Ascending aorta (tissue), 2 donors: ENCODE results near the gene CACNA2D3. TPM values are rescaled to one million over a fixed set of nuclear protein-coding genes. Genes with fewer than 3 reads are reported as not detected.

Source experiments
- DNase-seq, 2 donors: peaks; one replicate each; pipeline ENCODE4 v3.0.0-alpha.2; 2019; ENCODE audit warnings: low spot score in 2 of 2
- H3K27ac ChIP-seq, 2 donors: fragments of 200-600 bp; sonication (generic); one replicate each; pipeline ENCODE4 v1.5.1; 2016 to 2017; ENCODE audit warnings: mild to moderate bottlenecking in 1 of 2
- H3K27me3 ChIP-seq: fragments of 200-600 bp; sonication (generic); one replicate; pipeline ENCODE4 v1.5.1; 2017
- H3K36me3 ChIP-seq, 2 donors: fragments of 200-600 bp; sonication (generic); one replicate each; pipeline ENCODE4 v1.5.1; 2016
- H3K4me1 ChIP-seq, 2 donors: fragments of 200-600 bp; sonication (generic); one replicate each; pipeline ENCODE4 v1.5.1; 2016 to 2017; ENCODE audit warnings: mild to moderate bottlenecking in 1 of 2
- H3K4me3 ChIP-seq, 2 donors: fragments of 200-600 bp; sonication (generic); one replicate each; pipeline ENCODE4 v1.5.1; 2016 to 2017; ENCODE audit warnings: mild to moderate bottlenecking in 1 of 2
- H3K9me3 ChIP-seq, 2 donors: fragments of 200-600 bp; sonication (generic); one replicate each; pipeline ENCODE4 v1.5.1; 2016
- CTCF ChIP-seq, 3 experiments: fragments of 200-600 bp in 2 of 3; fragments of 450-650 bp in 1 of 3; sonication (generic) in 2 of 3; IDR thresholded peaks; one replicate each; pipeline ENCODE4 v1.5.1; 2016 to 2019; ENCODE audit warnings: antibody characterized with exemption in 3 of 3, mild to moderate bottlenecking in 1 of 3, moderate library complexity in 1 of 3
- intact Hi-C: fragments of 100-400 bp; cut with DNase I; formaldehyde crosslinking; loops from one replicate; pipeline ENCODE4 v1.15.1; 2023
- total RNA-seq: library from RNA; depleted of rRNA; stranded (reverse); fragments of >200 nt; gene quantifications from one replicate; pipeline ENCODE4 v1.1.0, GENCODE V29; 2016

Gene CACNA2D3
- total RNA-seq: not detected

DNA sequence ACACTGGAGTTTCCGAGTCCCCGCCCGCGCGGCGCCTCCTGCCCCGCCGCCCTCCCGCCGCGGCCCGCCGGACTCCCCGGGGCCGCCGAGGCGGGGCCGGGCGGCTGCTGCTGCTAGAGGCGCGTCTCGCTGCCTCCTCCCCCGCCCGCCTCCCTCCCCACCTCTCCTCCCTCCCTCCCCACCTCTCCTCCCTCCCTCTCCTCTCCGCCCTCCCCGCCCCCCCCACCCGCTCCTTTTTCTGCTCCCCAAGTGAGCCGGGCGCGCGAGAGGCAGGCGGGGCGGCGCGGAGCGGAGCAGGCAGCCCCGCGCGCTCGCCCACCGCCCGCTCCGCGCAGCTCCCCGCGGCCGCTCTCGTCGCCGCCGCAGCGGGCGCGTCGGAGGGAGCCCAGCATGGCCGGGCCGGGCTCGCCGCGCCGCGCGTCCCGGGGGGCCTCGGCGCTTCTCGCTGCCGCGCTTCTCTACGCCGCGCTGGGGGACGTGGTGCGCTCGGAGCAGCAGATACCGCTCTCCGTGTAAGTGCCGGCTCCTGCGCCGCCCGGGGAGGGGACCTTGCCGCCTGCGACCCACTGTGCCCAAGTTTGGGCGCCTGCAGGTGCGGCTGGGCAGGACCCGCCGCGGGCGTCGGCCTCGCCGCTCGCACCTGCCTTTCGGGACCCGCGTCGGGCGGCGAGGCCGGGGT is at the start of gene CACNA2D3:
Gene CACNA2D3, plus strand, starts transcription at position 229 of the 679 bp plus-strand sequence.
- Histone ChIP-seq H3K36me3 (no peaks in the 10 kb centered on the region), H3K4me1 (peaks cover 0 to 10% of the 10 kb centered on the region in 2 donors), H3K27ac (no peak within 1 kb of the TSS), H3K9me3 (no peaks in the 10 kb centered on the region), H3K27me3 (peaks cover 9% of the 10 kb centered on the region), H3K4me3 (peak within 1 kb of the TSS; percentile 59 to 61)
- intact Hi-C loops: no loop called here
- no peak for DNase-seq
- TF ChIP-seq CTCF (IDR thresholded peaks at IDR 0.05): no peak

GRCh38 chr3:54073386-54073785 is 49.0 kb upstream of the CACNA2D3 start:
- TF ChIP-seq CTCF (IDR thresholded peaks at IDR 0.05): no peak
- Histone ChIP-seq H3K9me3 (peaks cover 0 to 9% of the 10 kb centered on the region in 2 donors), H3K4me1 (no peaks in the 10 kb centered on the region), H3K27ac (no peak overlapping the region), H3K36me3 (no peaks in the 10 kb centered on the region), H3K27me3 (no peaks in the 10 kb centered on the region), H3K4me3 (no peak overlapping the region)
- intact Hi-C loops: no loop called here
- no peak for DNase-seq

GRCh38 chr3:54079314-54079713 is 43.0 kb upstream of the CACNA2D3 start:
- intact Hi-C loops: no loop called here

DNA sequence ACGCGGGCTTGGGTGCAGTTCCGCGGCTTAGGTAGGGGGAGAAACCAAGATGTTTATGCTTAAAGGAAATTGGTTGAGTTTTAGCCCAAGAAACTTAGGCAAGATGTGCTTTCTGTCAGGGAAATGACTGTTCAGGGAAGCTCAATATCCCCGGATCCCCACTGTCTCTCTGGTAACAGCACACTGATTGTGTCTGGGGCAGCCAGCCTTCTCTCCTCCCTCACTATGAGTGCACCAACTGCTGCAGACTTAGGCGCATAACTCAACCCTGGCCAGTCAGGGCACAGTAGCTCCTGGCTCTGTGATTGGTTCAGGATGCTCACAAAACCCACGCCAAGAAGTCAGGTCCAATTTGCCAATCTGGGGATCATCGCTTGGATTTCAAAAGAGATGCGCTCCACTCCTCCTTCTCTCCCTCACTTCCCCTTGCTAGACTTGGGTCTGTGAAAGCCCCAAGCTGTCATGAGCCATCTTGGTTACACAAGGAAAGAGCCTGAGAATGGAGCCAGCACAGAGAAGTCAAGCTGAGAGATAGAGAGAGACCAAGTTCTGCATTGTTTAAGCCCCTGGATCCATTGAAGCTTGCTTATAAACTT is 42.5 kb upstream of the CACNA2D3 start:
- no peak overlapping the region for H3K4me3 ChIP-seq
- no peak for DNase-seq
- intact Hi-C loops: no loop called here
- H3K27me3 ChIP-seq: no peaks in the 10 kb centered on the region
- H3K9me3 ChIP-seq: no peaks in the 10 kb centered on the region
- no peak overlapping the region for H3K27ac ChIP-seq
- TF ChIP-seq CTCF (IDR thresholded peaks at IDR 0.05): no peak
- H3K36me3 ChIP-seq: no peaks in the 10 kb centered on the region
- H3K4me1 ChIP-seq: no peaks in the 10 kb centered on the region

More at GRCh38 chr3:54079314-54079713, 43.0 kb upstream of the CACNA2D3 start:
- Histone ChIP-seq H3K27me3 (no peaks in the 10 kb centered on the region), H3K9me3 (no peaks in the 10 kb centered on the region), H3K4me3 (no peak overlapping the region), H3K36me3 (no peaks in the 10 kb centered on the region), H3K4me1 (no peaks in the 10 kb centered on the region), H3K27ac (no peak overlapping the region)
- no peak for TF ChIP-seq CTCF (IDR thresholded peaks at IDR 0.05)
- no peak for DNase-seq

DNA sequence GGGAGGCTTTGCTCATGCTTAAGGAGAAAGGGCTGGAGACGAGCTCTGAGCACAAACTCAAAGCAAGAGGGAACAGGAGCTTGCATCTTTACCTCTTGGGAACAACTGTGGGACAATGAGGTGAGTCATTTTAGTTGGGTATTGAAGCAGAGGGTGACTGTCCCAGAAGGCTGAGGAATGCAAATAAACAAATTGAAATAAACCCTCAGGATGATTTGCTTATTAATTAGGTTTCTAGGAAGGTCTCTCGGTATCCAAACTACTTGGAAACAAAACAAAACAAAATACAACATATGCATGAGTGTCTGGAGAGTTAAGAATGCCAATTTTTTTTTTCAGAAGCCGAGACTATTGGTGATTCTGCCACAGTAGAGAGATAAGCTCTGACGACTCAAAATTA is 38.4 kb upstream of the CACNA2D3 start:
- intact Hi-C loops: no loop called here
- no peaks in the 10 kb centered on the region for H3K9me3 ChIP-seq
- no peak for TF ChIP-seq CTCF (IDR thresholded peaks at IDR 0.05)
- DNase-seq: no peak
- H3K27me3 ChIP-seq: no peaks in the 10 kb centered on the region
- H3K27ac ChIP-seq: no peak overlapping the region
- no peaks in the 10 kb centered on the region for H3K4me1 ChIP-seq
- no peak overlapping the region for H3K4me3 ChIP-seq
- H3K36me3 ChIP-seq: no peaks in the 10 kb centered on the region
